SK-MEL-5 (cell line): ENCODE data around the gene CDK5RAP1. TPM values are rescaled to one million over a fixed set of nuclear protein-coding genes. Genes with fewer than 3 reads are reported as not detected.

Experiments used
- DNase-seq: peaks from one replicate; pipeline ENCODE4 v3.0.0-alpha.2; 2016; ENCODE audit warnings: low read depth, low spot score
- in situ Hi-C: cut with HindIII; loops from 2 replicates; pipeline ENCODE4 v1.10.0; 2016; ENCODE audit warnings: low sequenced_read_pairs, high pct_unique_total_duplicates, low pct_unique_long_range_greater_than_20kb
- total RNA-seq: library from RNA; depleted of rRNA; stranded (reverse); fragments of >200 nt; shearing (Covaris generic); gene quantifications from 2 replicates; pipeline ENCODE4 v1.2.3, GENCODE V29; 2014; rRNA removed

The CDK5RAP1 gene
- total RNA-seq, 1 experiment from 2014 or later = 38.1 TPM

DNA sequence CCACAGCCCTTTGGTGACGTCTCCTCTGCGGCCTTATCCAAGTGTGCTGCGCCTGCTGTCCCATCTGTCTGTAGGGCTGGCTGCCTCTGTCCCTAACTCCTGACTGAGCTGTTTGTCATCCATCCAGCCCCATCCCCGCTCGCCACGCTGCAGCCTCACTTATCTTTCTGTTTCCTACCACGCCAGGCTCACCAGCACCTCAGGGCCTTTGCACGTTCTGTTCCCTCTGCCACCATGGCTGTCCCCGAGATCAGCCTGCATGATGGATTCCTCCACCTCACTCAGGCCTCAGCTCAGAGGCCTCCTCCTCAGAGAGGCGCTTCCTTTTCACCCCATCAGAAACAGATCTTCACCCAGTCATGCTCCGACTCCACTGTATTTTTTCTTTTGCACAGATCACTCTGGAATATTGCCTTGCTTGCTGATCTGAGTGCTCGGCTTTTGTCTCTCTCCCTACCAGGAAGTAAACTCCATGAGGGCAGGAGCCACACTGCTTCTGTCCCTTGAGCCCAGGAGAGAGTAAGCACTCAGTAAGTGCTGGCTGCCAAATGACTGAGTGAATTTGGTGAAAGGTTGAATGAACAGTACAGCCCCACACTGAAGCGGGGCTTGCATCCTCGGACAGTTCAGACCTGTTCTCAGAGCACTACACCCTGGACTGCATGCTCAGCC lies 83.8 kb downstream of the CDK5RAP1 start:
- in situ Hi-C loops = no loop called here

DNA sequence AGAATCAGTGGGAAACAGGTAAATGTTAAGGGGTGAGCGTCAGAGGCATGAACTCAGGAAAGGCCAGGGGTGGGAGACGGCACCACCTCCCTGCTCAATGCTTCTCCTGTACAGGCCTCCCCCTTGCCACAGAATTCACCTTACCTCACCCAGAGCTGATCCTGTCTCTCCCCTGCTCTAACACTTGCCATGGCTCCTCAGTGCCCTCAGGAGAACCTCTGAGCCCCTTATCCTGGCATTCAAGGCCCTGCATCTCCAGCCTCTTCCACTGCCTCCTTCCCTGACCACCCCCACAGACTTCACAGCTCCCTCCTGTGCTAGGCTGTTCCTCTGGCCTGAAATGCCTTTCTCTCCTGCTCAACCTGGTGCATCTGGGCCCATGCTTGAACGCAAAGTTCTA lies 84.4 kb downstream of the CDK5RAP1 start:
- in situ Hi-C loops = no loop called here
- no peak for DNase-seq

More for the DNA sequence above, 83.8 kb downstream of the CDK5RAP1 start:
- no peak for DNase-seq

DNA sequence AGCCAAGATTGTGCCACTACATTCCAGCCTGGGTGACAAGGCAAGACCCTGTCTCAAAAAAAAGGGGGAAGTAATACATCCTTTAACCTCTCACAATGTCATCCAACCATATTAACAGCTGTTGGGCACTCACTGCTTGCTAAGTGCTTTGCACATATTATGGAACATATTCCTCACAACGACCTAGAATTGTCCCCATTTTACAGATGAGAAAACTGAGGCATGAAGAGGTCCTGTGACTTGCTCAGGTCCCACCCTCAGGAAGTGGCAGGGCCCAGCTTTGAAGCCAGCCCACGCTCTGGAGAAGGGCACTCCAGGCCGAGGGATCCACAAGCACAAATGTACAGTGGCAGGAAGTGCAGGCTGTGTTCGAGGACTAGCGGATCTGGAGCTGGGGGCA lies 85.0 kb downstream of the CDK5RAP1 start:
- in situ Hi-C loops = no loop called here

GRCh38 chr20:33313686-33314314 lies 87.5 kb downstream of the CDK5RAP1 start:
- in situ Hi-C loops = no loop called here
- DNase-seq = no peak

More for the DNA sequence above, 85.0 kb downstream of the CDK5RAP1 start:
- no peak for DNase-seq

DNA sequence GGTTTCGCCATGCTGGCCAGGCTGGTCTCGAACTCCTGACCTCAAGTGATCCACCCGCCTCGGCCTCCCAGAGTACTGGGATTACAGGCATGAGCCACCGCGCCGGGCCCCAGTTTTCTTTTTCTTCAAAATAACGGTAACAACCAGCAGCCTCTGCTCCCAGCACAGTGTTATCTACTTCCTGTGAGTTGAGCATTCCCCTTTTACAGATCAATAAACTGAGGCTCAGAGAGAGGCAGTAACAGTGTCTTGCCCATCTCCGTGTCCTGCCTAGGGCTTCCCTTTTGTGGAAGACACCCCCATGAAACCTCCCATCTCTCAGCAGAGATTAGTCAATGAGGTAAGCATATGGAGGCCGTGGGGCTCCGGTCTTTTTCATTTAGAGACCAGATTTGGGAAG lies 88.7 kb downstream of the CDK5RAP1 start:
- in situ Hi-C loops = no loop called here
- DNase-seq = no peak

GRCh38 chr20:33311996-33312395 lies 89.3 kb downstream of the CDK5RAP1 start:
- in situ Hi-C loops = no loop called here
- no peak for DNase-seq

GRCh38 chr20:33311011-33311410 lies 90.3 kb downstream of the CDK5RAP1 start:
- in situ Hi-C loops = no loop called here
- DNase-seq = no peak

DNA sequence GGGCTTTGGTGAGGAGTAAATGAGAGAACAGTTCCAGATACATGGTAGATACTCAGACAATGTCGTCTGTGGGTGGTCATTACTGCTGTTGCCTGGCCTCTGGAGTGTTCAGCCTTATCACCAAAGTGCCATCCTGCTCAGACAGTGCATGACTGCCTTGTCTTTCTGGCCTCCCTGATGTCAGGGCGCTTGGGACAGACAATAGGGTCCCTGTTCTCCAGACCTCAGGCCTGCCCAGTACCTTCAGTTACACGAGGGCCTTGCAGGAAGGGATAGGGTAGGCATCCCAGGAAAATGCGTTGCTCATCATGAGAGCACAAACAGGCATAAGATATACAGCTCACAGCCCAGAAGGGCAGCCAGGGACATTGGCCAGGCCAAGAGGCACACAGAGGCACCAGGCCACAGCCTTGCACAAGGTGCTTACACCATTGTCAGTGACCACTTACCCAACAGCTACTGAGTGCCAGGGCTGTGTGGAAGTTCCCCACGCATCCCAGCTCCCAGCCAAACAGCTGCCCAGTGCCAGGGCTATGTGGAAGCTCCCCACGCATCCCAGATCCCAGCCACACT lies 90.9 kb downstream of the CDK5RAP1 start:
- DNase-seq = peak; percentile 89
- in situ Hi-C loops = no loop called here

- in situ Hi-C loops = no loop called here
These were observed 91.7 kb downstream of the CDK5RAP1 start for GRCh38 chr20:33309631-33310030.

More at GRCh38 chr20:33309631-33310030, 91.7 kb downstream of the CDK5RAP1 start:
- DNase-seq = no peak

Other genes with a start within 250 kb of the CDK5RAP1 start
- gene BPIFA2, start 233.4 kb downstream of the CDK5RAP1 start, total RNA-seq = not detected in 2 replicates
- not detected in 2 replicates for gene BPIFA3, start 184.2 kb downstream of the CDK5RAP1 start, total RNA-seq
- not detected in 2 replicates for gene BPIFA1, start 165.5 kb downstream of the CDK5RAP1 start, total RNA-seq
- not detected in 2 replicates for gene BPIFB1, start 118.3 kb downstream of the CDK5RAP1 start, total RNA-seq
- gene SNTA1, start 42.2 kb upstream of the CDK5RAP1 start, total RNA-seq = 34.4 and 35.5 TPM in 2 replicates
- gene CBFA2T2, start 88.6 kb upstream of the CDK5RAP1 start, total RNA-seq = 6.0 and 6.3 TPM in 2 replicates